Breast epithelium (tissue), 3 donors: ENCODE results near the gene WTAP.

Experiments used
- CTCF ChIP-seq, 3 donors: fragments of 450-650 bp; IDR thresholded peaks; one replicate each; pipeline ENCODE4 v1.5.1; 2016 to 2017; ENCODE audit warnings: antibody characterized with exemption in 3 of 3, mild to moderate bottlenecking in 3 of 3, moderate library complexity in 3 of 3
- POLR2A ChIP-seq: fragments of 450-650 bp; IDR thresholded peaks from one replicate; pipeline ENCODE4 v1.6.1; 2016; ENCODE audit warnings: antibody characterized with exemption, mild to moderate bottlenecking, moderate library complexity
- POLR2AphosphoS5 ChIP-seq, 3 donors: sonication (generic); formaldehyde crosslinking; IDR thresholded peaks; one replicate each; pipeline ENCODE4 v1.6.1; 2017; ENCODE audit warnings: antibody characterized with exemption in 3 of 3

DNA sequence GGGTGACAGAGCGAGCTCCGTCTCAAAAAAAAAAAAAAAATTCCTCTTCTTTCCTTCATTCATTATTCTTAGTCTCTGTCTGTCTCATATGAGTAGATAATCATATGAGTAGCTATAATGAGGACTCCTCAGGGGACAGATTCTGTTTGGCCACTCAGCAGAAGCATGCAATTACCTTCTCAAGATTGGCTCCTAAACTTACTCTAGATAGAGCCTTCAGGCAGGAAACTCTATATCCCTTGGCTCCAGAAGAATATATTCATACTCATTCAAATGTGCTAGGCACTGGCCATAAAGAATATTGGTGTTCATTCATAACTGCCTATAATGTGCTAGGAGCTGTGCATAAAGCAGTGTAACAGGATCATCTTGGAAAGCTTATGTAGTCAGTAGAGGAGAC is 32.3 kb downstream of the WTAP start:
- TF ChIP-seq CTCF (IDR thresholded peaks at IDR 0.05) (no peak), POLR2A (no peak), POLR2AphosphoS5 (IDR thresholded peaks at IDR 0.05) (no peak)
